Measurements from ENCODE around the gene ARCN1.
A peak's percentile ranks its signal among the peaks of the same experiment; 100 is the strongest.
"Not testable (repeated sequence)": the region's sequence is repeated elsewhere in the genome, so short reads cannot be mapped to it uniquely, and the experiment has no call there.

The ARCN1 gene

GRCh38 chr11:118544647-118545010 is 27.6 kb upstream of the ARCN1 start:
- no peak for DNase-seq

- DNase-seq: no peak
Observed at GRCh38 chr11:118545533-118545932, 26.7 kb upstream of the ARCN1 start.

GRCh38 chr11:118547132-118547531 is 25.1 kb upstream of the ARCN1 start:
- DNase-seq: no peak

GRCh38 chr11:118552341-118552740 is 19.9 kb upstream of the ARCN1 start:
- DNase-seq: no peak

- no peak for DNase-seq
Observed at GRCh38 chr11:118560806-118561205, 11.4 kb upstream of the ARCN1 start.

- no peak for DNase-seq
Observed at GRCh38 chr11:118565051-118565450, 7.2 kb upstream of the ARCN1 start.

- no peak for DNase-seq
Observed at GRCh38 chr11:118569670-118570069, 2.5 kb upstream of the ARCN1 start.

GRCh38 chr11:118570787-118571186 is 1.4 kb upstream of the ARCN1 start:
- DNase-seq: no peak

GRCh38 chr11:118571701-118572060 is 528 bp upstream of the ARCN1 start:
- DNase-seq: not testable (repeated sequence)

GRCh38 chr11:118572981-118573550 is 857 bp downstream of the ARCN1 start:
- DNase-seq: no peak

GRCh38 chr11:118574636-118575035 is 2.4 kb downstream of the ARCN1 start:
- DNase-seq: no peak

GRCh38 chr11:118577995-118578394 is 5.8 kb downstream of the ARCN1 start:
- DNase-seq: not testable (repeated sequence)

GRCh38 chr11:118581057-118581456 is 8.8 kb downstream of the ARCN1 start:
- DNase-seq: no peak

GRCh38 chr11:118587952-118588351 is 15.7 kb downstream of the ARCN1 start:
- DNase-seq: no peak

GRCh38 chr11:118592616-118593367 is 20.6 kb downstream of the ARCN1 start:
- no peak for DNase-seq

GRCh38 chr11:118594984-118595383 is 22.8 kb downstream of the ARCN1 start:
- DNase-seq: peak; percentile 36

- DNase-seq: no peak
Observed at GRCh38 chr11:118596224-118597146, 24.3 kb downstream of the ARCN1 start.

GRCh38 chr11:118597556-118597955 is 25.3 kb downstream of the ARCN1 start:
- no peak for DNase-seq

GRCh38 chr11:118602331-118602730 is 30.1 kb downstream of the ARCN1 start:
- no peak for DNase-seq

- not testable (repeated sequence) for DNase-seq
Observed at GRCh38 chr11:118603709-118604108, 31.5 kb downstream of the ARCN1 start.

GRCh38 chr11:118604566-118604965 is 32.4 kb downstream of the ARCN1 start:
- no peak for DNase-seq

- DNase-seq: no peak
Observed at GRCh38 chr11:118605116-118605867, 33.1 kb downstream of the ARCN1 start.

Data from NCI-H2227 treated with DMSO at 0.1 percent for 48 hours (cell line).